ENCODE measurements around the gene DGKB.

The DGKB gene

GRCh38 chr7:14806891-14807290 is 95.7 kb downstream of the DGKB start:
- no peak for TF ChIP-seq CTCF (conservative IDR thresholded peaks at IDR 0.05; ENCODE audit: low read depth)
- ChIA-PET POLR2A (ENCODE audit: low non-redundant PET) (no interaction called here), CTCF (interaction anchor here (0.6 kb wide), 1 partner anchor 52 kb away, joined by 3 read pairs; no protein-coding TSS in a partner anchor)
- no peak overlapping the region for H3K27ac ChIP-seq
- no peak for DNase-seq (ENCODE audit: low spot score)

DNA sequence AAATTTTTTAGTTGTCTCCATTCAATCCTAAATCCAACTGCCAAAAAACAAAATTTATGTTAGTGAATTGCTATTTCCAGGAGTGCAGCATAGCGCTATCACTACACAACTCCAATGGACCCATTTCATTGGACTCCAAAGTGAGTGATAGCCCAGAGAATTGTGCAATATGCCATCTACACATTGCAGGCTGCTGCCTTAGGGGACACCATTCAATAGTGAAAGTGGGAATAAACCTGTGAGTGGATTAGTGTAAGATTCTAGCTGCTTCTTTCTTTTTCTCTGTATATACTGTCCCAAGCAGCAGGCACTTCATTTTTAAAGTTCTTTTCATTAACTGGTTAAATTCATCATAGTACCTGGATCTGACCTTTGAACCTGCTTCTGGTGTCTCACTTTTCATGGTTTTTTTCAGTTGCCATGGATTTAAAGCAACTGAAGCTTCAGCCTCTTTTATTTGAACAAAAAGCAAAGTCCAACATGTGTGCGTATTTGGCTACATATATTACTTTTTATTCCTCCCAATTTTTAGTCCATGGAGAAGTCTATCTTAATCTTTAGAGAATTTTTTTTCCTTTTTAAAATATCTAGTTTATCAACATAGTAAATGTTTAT is 97.3 kb downstream of the DGKB start:
- no peak for DNase-seq (ENCODE audit: low spot score)
- POLR2A ChIA-PET (ENCODE audit: low non-redundant PET), result no interaction called here
- H3K27ac ChIP-seq, result no peak overlapping the region
- TF ChIP-seq CTCF (conservative IDR thresholded peaks at IDR 0.05; ENCODE audit: low read depth), result no peak
- CTCF ChIA-PET, result no interaction called here

DNA sequence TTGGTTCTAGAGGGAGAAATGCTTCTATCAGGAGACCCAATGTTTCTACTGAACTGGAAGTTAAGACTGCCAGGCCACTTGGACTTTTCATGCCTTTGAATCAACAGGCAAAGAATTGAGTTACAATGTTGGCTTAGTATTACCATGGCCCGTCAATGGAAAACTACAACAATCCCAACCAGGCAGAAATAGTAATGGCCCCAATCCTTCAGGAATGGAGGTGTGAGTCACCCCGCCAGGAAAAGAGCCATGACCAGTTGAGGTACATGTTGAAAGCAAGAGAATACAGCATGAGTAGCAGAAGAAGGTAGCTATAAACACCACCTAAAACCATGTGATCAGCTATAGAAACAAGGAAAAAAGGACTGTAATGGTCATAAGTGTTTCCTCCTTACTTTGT is 101.9 kb downstream of the DGKB start:
- no peak for TF ChIP-seq CTCF (conservative IDR thresholded peaks at IDR 0.05; ENCODE audit: low read depth)
- POLR2A ChIA-PET (ENCODE audit: low non-redundant PET), result no interaction called here
- DNase-seq (ENCODE audit: low spot score), result no peak
- CTCF ChIA-PET, result no interaction called here
- no peak overlapping the region for H3K27ac ChIP-seq

GRCh38 chr7:14793151-14793550 is 109.4 kb downstream of the DGKB start:
- ChIA-PET POLR2A (ENCODE audit: low non-redundant PET) (no interaction called here), CTCF (no interaction called here)
- no peak for TF ChIP-seq CTCF (conservative IDR thresholded peaks at IDR 0.05; ENCODE audit: low read depth)
- H3K27ac ChIP-seq, result no peak overlapping the region
- no peak for DNase-seq (ENCODE audit: low spot score)

DNA sequence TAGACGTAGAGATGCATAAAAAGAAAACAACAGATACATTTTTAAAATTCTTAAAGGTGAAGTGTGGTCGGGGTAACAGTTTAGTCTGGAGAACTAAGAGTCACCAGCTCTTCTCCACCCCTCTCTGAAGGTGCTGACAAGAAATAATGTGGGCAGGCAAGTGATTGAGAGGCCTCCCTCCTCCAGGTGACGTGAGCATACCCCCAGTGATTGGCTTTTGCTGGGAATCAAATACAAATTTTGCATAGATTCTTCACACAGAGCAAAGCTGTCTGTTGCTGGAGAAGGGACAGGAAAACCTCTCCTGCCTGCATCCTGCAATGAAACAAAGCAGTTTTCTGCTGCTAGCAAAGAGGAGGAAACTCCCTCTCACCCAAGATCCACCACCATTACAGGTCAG is 115.0 kb downstream of the DGKB start:
- CTCF ChIA-PET, result interaction anchor here (0.6 kb wide), 1 partner anchor 352 kb away, joined by 5 read pairs; no protein-coding TSS in a partner anchor
- no peak for DNase-seq (ENCODE audit: low spot score)
- POLR2A ChIA-PET (ENCODE audit: low non-redundant PET), result no interaction called here
- no peak overlapping the region for H3K27ac ChIP-seq
- no peak for TF ChIP-seq CTCF (conservative IDR thresholded peaks at IDR 0.05; ENCODE audit: low read depth)

DNA sequence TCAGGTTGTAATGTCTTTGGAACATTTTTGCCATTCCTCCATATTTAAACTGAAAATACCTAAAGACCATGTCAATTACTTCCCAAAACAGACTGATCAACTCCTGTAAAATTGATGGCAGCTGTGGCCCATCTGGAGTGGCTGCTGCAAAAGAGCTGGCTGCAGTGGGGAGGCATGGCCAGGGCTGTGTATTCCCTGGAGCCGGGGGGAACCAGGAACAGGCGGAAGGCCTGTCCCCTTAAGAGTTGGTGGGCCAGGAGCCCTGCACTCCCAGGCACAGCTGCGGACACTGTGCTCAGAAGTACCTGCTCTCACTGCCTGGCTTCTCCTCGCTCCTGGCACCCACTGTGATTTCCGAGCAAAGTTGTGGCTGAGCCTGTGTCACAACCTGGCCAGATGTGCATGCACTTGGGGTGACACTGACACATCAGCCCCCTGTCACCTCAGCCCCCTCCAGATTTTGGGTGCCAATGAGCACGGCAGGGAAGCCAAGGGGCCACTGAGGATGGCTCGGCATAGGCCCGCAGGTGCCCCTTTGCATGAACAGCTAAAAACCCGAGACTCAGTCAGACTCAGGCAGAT is 116.1 kb downstream of the DGKB start:
- DNase-seq (ENCODE audit: low spot score), result no peak
- H3K27ac ChIP-seq, result no peak overlapping the region
- ChIA-PET POLR2A (ENCODE audit: low non-redundant PET) (no interaction called here), CTCF (no interaction called here)
- no peak for TF ChIP-seq CTCF (conservative IDR thresholded peaks at IDR 0.05; ENCODE audit: low read depth)

All from RWPE1 (cell line).